HG03175 (cell line): Measurements from ENCODE around the gene ABHD4.
"Not testable (repeated sequence)": the region's sequence is repeated elsewhere in the genome, so short reads cannot be mapped to it uniquely, and the experiment has no call there.

ENCODE experiments used
- ATAC-seq: cut with Tn5 transposase; IDR thresholded peaks from one replicate; pipeline ENCODE4 v1.9.1; 2021; ENCODE audit warnings: mild to moderate bottlenecking, moderate library complexity; ENCODE audit not compliant: unreplicated experiment

The ABHD4 gene

DNA sequence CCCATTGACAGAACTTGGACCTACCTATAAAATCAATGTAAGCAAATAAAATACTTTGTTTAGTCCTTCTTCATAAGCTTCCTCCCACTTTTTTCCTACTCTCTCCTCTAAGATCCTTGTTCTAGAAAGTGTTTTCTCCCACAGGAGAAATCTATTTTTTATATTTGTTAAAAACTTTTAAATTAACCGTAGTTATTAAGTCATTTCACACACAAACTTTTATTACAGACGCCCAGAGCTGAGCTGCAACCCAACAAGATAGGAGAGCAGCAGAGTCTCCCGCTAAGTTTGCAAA lies 36.8 kb upstream of the ABHD4 start:
- ATAC-seq: no peak

DNA sequence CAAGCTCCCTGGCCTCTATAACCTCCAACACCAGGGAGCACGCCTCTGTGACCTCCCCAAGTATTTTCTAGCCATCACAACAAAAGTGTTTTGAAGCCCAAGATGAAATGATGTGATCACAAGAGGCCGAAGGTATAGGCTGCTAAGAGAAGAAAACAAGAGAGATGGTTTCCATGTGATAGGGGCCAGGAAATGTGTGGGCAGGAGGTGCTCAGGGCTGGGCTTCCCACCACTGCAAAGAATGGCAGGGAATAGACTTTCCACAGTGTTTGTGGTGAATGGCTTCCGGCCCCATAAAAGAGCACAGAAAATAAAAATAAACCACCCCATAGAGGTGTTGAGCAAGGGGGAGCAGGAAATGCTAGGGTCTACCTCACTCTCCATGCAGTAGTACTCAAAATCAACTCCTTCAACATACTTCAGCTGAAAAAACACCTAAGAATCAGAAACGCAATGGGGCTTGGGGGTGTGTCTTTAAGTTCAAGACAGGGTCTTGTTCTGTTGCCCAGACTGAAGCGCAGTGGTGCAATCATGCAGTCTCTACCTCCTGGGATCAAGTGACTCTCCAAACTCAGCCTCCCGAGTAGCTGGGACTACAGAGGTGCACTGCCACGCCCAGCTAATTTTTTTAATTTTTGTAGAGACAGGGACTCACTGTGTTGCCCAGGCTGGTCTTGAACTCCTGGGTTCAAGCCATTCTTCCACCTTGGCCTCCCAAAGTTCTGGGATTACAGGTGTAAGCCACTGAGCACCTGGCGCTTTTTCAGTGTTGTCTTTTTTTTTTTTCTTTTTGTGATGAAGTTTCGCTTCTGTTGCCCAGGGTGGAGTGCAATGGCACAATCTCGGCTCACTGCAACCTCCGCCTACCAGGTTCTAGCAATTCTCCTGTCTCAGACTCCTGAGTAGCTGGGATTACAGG lies 36.2 kb upstream of the ABHD4 start:
- no peak for ATAC-seq

DNA sequence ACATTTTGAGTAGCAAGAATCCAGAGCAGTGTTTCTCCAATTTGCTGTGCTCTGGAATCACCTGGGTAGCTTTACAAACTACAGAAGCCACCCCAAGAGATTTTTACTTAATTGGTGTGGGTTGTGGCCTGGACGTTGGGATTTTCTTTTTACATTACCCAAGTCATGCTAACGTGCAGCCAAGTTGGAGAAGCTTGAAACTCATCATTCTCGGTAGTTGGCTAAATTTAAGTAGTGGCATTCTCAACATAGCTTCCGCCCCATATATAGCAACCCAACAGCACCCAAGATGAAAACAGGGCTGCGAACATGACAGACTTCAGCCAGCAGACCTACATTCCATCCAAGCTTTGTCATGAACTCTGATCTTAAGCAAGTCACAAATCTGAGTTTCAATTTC lies 34.1 kb upstream of the ABHD4 start:
- no peak for ATAC-seq

DNA sequence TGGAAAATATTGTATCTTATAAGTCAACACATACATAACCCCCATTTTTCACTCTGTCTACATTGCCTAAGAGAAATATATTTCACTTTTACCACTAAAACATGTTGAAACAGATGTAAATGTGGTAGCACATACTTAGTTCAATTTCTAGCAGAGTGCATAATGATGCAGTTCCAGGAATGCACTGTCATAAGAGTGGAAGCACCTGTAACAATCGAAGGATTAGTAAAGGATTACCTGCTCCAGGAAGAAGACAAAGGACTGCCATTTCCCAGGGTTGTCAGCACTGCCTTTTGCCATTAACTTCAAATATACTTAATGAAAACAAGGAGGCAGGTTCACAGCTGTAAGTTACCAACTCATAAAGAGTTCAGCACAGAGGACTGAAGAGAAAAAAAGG lies 33.6 kb upstream of the ABHD4 start:
- ATAC-seq: no peak

GRCh38 chr14:22565391-22565945 lies 32.6 kb upstream of the ABHD4 start:
- ATAC-seq: peak; percentile 55

GRCh38 chr14:22566266-22566665 lies 31.8 kb upstream of the ABHD4 start:
- ATAC-seq: not testable (repeated sequence)

GRCh38 chr14:22566845-22567244 lies 31.3 kb upstream of the ABHD4 start:
- ATAC-seq: no peak

DNA sequence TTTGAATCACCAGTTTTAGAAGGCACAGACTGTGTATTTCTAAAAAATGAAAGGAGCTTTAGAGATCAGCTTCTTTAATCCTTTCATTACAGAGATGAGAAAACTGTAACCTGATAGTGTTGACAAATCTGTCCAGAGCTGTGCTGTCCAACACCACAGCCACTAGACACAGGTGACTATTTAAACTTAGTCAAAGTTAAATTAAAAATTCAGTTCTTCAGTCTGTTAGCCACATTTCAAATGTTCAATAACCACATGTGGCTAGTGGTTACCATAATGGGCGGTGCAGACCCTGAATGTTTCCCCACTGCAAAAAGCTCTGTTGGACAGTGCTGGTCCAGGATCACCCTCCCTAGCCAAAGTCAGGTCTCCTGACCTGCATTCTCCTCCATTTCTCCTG lies 30.7 kb upstream of the ABHD4 start:
- no peak for ATAC-seq

- no peak for ATAC-seq
Measured at GRCh38 chr14:22569106-22569736, 28.9 kb upstream of the ABHD4 start.

GRCh38 chr14:22569737-22570131 lies 28.4 kb upstream of the ABHD4 start:
- ATAC-seq: no peak

GRCh38 chr14:22570132-22570949 lies 27.8 kb upstream of the ABHD4 start:
- peak; percentile 68 for ATAC-seq

DNA sequence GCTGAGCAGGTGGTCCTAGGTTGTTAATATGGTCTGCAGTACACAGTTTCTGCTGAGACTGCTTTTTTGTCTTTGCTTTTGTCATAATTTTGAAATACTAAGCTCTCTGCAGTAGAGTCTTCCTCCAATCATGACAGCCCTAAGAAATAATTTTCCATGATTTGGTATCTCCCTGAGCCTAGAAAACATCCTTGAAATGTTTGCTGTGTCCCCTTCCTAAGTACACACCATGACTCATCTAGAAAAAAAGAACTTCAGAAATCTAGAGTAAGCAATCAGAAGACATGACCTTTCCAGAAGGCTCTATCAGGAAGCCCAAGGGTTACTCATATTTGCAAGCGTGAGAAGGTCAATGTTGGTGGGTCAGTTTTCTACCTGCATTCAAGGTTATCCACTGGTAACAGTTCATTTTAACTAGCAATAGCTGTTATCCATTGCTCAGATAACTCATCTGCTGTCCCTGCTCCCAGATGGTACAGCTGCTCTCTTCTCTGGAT lies 25.5 kb upstream of the ABHD4 start:
- no peak for ATAC-seq

DNA sequence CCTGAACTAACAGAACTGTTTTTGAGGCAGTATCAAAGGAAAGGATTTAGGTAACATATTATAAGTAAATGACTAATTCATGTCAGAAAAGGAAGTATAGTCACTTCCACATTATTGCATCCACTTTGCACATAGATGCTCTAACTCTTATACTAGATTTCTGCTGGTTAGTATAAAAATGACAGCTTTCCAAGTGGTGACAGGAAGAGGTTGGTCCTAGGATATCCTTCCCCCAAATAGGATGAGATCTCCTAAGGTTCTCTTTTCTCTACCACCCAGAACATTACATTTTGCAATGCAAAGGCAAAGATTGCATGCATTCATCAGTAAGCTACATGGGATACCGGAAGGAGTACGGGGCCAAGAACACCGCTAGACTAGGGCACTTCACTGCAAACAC lies 24.3 kb upstream of the ABHD4 start:
- ATAC-seq: no peak

- no peak for ATAC-seq
Measured at GRCh38 chr14:22577334-22577908, 20.7 kb upstream of the ABHD4 start.

- no peak for ATAC-seq
Measured at GRCh38 chr14:22579236-22579635, 18.9 kb upstream of the ABHD4 start.

DNA sequence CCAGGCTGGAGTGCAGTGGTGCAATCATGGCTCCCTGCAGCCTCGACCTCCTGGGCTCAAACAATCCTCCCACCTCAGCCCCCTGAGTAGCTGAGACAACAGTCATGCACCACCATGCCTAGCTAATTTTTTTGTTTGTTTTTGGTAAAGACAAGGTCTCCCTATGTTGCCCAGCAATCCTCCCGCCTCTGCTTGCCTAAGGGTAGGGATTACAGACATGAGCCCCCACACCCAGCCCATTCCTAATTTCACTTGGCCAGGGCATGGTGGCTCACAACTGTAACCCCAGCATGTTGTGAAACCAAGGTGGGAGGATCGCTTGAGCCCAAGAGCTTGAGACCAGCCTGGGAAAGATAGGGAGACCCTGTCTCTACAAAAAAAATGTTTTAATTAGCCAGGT lies 18.2 kb upstream of the ABHD4 start:
- ATAC-seq: no peak

GRCh38 chr14:22580625-22581024 lies 17.5 kb upstream of the ABHD4 start:
- no peak for ATAC-seq

GRCh38 chr14:22583994-22584393 lies 14.1 kb upstream of the ABHD4 start:
- ATAC-seq: no peak

- no peak for ATAC-seq
Measured at GRCh38 chr14:22587247-22587646, 10.9 kb upstream of the ABHD4 start.

DNA sequence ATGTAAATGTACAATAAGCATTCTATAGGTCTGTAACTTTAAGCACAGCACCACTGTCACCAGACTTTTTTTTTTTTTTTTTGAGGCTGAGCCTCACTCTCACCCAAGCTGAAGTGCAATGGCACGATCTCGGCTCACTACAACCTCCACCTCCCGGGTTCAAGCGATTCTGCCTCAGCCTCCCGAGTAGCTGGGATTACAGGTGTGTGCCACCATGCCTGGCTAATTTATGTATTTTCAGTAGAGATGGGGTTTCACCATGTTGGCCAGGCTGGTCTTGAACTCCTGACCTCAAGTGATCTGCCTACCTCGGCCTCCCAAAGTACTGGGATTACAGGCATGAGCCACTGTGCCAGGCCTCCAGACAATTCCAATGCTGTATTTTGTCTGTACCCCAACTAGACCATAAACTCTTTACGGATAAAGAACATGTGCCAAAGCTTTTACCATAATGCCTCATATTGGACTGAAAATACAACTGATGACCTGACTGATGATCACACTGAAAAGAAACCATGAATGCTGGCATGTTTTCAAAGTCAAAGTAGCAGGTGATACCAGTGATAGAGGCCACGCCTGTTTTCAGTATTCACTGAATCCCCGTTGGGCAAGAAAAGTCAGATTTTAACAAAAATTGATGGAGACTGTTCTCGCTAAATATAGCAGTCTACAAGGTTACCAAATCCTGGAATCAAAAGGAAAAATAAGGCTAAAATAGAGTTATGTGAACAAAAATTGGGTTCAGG lies 10.2 kb upstream of the ABHD4 start:
- not testable (repeated sequence) for ATAC-seq
